A549 (cell line): ENCODE measurements around the gene DOCK11. TPM values are rescaled to one million over a fixed set of nuclear protein-coding genes. Genes with fewer than 3 reads are reported as not detected.

ENCODE experiments used
- ATAC-seq, 2 experiments: fragments of 200-7000 bp in 1 of 2; fragments of >200 bp in 1 of 2; cut with Nextera tagmentation in 1 of 2; cut with Tn5 transposase in 1 of 2; 3 replicates each; pipeline versions ENCODE4 v1.8.0 to v1.9.1; 2018 to 2020; ENCODE audit warnings: mild to moderate bottlenecking in 1 of 2, moderate library complexity in 1 of 2
- CTCF ChIA-PET: fragments of 300-600 bp; sonication (Branson Sonifier 250); formaldehyde crosslinking; extraction: SDS; loops from one replicate; lab custom pipeline; 2021; ENCODE audit warnings: antibody characterized with exemption, inconsistent platforms; lab: Yijun Ruan, JAX
- POLR2A ChIA-PET: fragments of 350-600 bp; formaldehyde crosslinking; extraction: SDS; loops from one replicate; lab custom pipeline; 2021; ENCODE audit warnings: antibody characterized with exemption, inconsistent platforms; lab: Yijun Ruan, JAX
- DNase-seq, 2 experiments: peaks; one replicate each; pipeline versions ENCODE4 v3.0.0 to v3.0.0-alpha.2; 2011 to 2016; ENCODE audit warnings: low read depth in 1 of 2, low spot score in 1 of 2
- FAIRE-seq: peaks from 2 replicates; lab custom pipeline; 2011; peaks lifted over from hg19 to GRCh38; lab: Jason Lieb, UNC
- H3K27ac ChIP-seq, 2 experiments: fragments of >200 bp; sonication (Bioruptor Twin); formaldehyde crosslinking; 3 replicates each; pipeline ENCODE4 v1.5.1; 2016 to 2017
- H3K4me1 ChIP-seq: fragments of >200 bp; sonication (Bioruptor Twin); formaldehyde crosslinking; 3 replicates; pipeline ENCODE4 v1.6.1; 2016
- H3K4me2 ChIP-seq: fragments of >200 bp; sonication (Bioruptor Twin); formaldehyde crosslinking; 3 replicates; pipeline ENCODE4 v1.6.1; 2016
- H3K4me3 ChIP-seq: fragments of >200 bp; sonication (Bioruptor Twin); formaldehyde crosslinking; 3 replicates; pipeline ENCODE4 v1.5.1; 2016
- H3K9me3 ChIP-seq: fragments of >200 bp; sonication (Bioruptor Twin); formaldehyde crosslinking; 3 replicates; pipeline ENCODE4 v1.6.1; 2016
- BHLHE40 ChIP-seq: IDR thresholded peaks from 2 replicates; pipeline ENCODE4 v1.6.1; 2012; ENCODE audit warnings: low read depth, low read length, inconsistent platforms
- CHD2 ChIP-seq: fragments of 150-350 bp; IDR thresholded peaks from 2 replicates; pipeline ENCODE4 v1.6.1; 2014; ENCODE audit warnings: low read length; ENCODE audit not compliant: partially characterized antibody
- CHD4 ChIP-seq: fragments of 200-600 bp; sonication (generic); IDR thresholded peaks from 2 replicates; pipeline ENCODE4 v1.6.1; 2016; ENCODE audit warnings: antibody characterized with exemption, mild to moderate bottlenecking, borderline replicate concordance
- EHF ChIP-seq: fragments of 250-450 bp; sonication (Bioruptor Pico); IDR thresholded peaks from 2 replicates; pipeline ENCODE4 v1.5.0; 2020; ENCODE audit warnings: mild to moderate bottlenecking
- EP300 ChIP-seq, 2 experiments: fragments of >200 bp; sonication (Bioruptor Twin); formaldehyde crosslinking; IDR thresholded peaks; 2 replicates in 1 of 2; 3 replicates in 1 of 2; pipeline ENCODE4 v1.6.1; 2016 to 2017
- FOSB ChIP-seq: fragments of 250-450 bp; sonication (Bioruptor Pico); IDR thresholded peaks from 2 replicates; pipeline ENCODE4 v1.5.0; 2020; ENCODE audit warnings: mild to moderate bottlenecking, moderate library complexity
- FOSL2 ChIP-seq, 2 experiments: fragments of 450-650 bp in 1 of 2; fragments of >200 bp in 1 of 2; sonication (Bioruptor Twin) in 1 of 2; formaldehyde crosslinking; IDR thresholded peaks; 2 replicates each; pipeline versions ENCODE4 v1.5.0 to v1.6.1; 2016 to 2020; ENCODE audit warnings: mild to moderate bottlenecking in 1 of 2, moderate library complexity in 1 of 2
- GATA3 ChIP-seq: IDR thresholded peaks from 2 replicates; pipeline ENCODE4 v1.6.1; 2012; ENCODE audit warnings: borderline replicate concordance
- HEYL ChIP-seq: fragments of 250-450 bp; sonication (Bioruptor Pico); IDR thresholded peaks from 2 replicates; pipeline ENCODE4 v1.8.0; 2021; ENCODE audit warnings: mild to moderate bottlenecking, moderate library complexity
- HOXA7 ChIP-seq: fragments of 250-450 bp; sonication (Bioruptor Pico); IDR thresholded peaks from 2 replicates; pipeline ENCODE4 v1.5.0; 2020; ENCODE audit warnings: mild to moderate bottlenecking, moderate library complexity
- HOXB13 ChIP-seq: fragments of 250-450 bp; sonication (Bioruptor Pico); IDR thresholded peaks from 2 replicates; pipeline ENCODE4 v1.5.0; 2020; ENCODE audit warnings: low read depth, mild to moderate bottlenecking, moderate library complexity
- JUN ChIP-seq, 2 experiments: fragments of >200 bp; sonication (Bioruptor Twin); formaldehyde crosslinking; IDR thresholded peaks; 2 replicates in 1 of 2; 3 replicates in 1 of 2; pipeline ENCODE4 v1.6.1; 2016 to 2017
- MAFK ChIP-seq: fragments of 450-650 bp; IDR thresholded peaks from 2 replicates; pipeline ENCODE4 v1.6.1; 2014; ENCODE audit not compliant: partially characterized antibody
- NFE2L2 ChIP-seq: fragments of 150-350 bp; conservative IDR thresholded peaks from 2 replicates; pipeline ENCODE4 v1.6.1; 2014; ENCODE audit warnings: low read length
- NR3C1 ChIP-seq: fragments of >200 bp; sonication (Bioruptor Twin); formaldehyde crosslinking; IDR thresholded peaks from 3 replicates; pipeline ENCODE4 v1.6.1; 2017
- POLR2A ChIP-seq: IDR thresholded peaks from 2 replicates; pipeline ENCODE4 v1.6.1; 2012; ENCODE audit warnings: mild to moderate bottlenecking, low read length
- POLR2AphosphoS2 ChIP-seq: conservative IDR thresholded peaks from 2 replicates; pipeline ENCODE4 v1.6.1; 2012; ENCODE audit warnings: low read length, improper control_type of control experiment, inconsistent platforms
- RAD21 ChIP-seq, 2 experiments: fragments of >200 bp in 1 of 2; sonication (Bioruptor Twin) in 1 of 2; formaldehyde crosslinking in 1 of 2; IDR thresholded peaks in 1 of 2; conservative IDR thresholded peaks in 1 of 2; 2 replicates in 1 of 2; 3 replicates in 1 of 2; pipeline ENCODE4 v1.6.1; 2012 to 2018; ENCODE audit warnings: inconsistent platforms in 1 of 2
- RCOR1 ChIP-seq: fragments of 150-350 bp; IDR thresholded peaks from 2 replicates; pipeline ENCODE4 v1.6.1; 2014; ENCODE audit warnings: antibody characterized with exemption, low read length, low read depth
- RNF2 ChIP-seq: fragments of 200-600 bp; sonication (generic); IDR thresholded peaks from 2 replicates; pipeline ENCODE4 v1.6.1; 2016; ENCODE audit warnings: low read depth, mild to moderate bottlenecking, antibody characterized with exemption, moderate library complexity, borderline replicate concordance
- SMC3 ChIP-seq: fragments of >200 bp; sonication (Bioruptor Twin); formaldehyde crosslinking; IDR thresholded peaks from 3 replicates; pipeline ENCODE4 v1.6.1; 2018; ENCODE audit warnings: inconsistent platforms
- SREBF2 ChIP-seq: fragments of 450-650 bp; IDR thresholded peaks from 2 replicates; pipeline ENCODE4 v1.6.1; 2014; ENCODE audit warnings: mild to moderate bottlenecking, moderate library complexity
- TFCP2L1 ChIP-seq: fragments of 250-450 bp; sonication (Bioruptor Pico); IDR thresholded peaks from 2 replicates; pipeline ENCODE4 v1.5.0; 2021; ENCODE audit warnings: mild to moderate bottlenecking
- TP53 ChIP-seq: fragments of 250-450 bp; sonication (Bioruptor Pico); IDR thresholded peaks from 2 replicates; pipeline ENCODE4 v1.5.0; 2021; ENCODE audit warnings: mild to moderate bottlenecking, moderate library complexity
- ZNF302 ChIP-seq: fragments of 250-450 bp; sonication (Bioruptor Pico); IDR thresholded peaks from 2 replicates; pipeline ENCODE4 v1.9.0; 2021; ENCODE audit warnings: inconsistent platforms, mild to moderate bottlenecking, moderate library complexity
- WGBS: methylation state at CpG from one replicate; pipeline ENCODE4 v1.1.6; 2017; ENCODE audit errors: missing lambda C conversion rate; 5-methylcytosine and 5-hydroxymethylcytosine counted together
- polyA plus RNA-seq, 4 experiments: library from polyadenylated mRNA; depleted of rRNA in 3 of 4; stranded (reverse); fragments of >200 nt; fragmentation: RNase III in 1 of 4; extraction: RNeasy Plus Mini Kit Qiagen cat#74134 plus additional on column Dnase treatment in 1 of 4; gene quantifications; 2 replicates in 3 of 4; 3 replicates in 1 of 4; pipeline ENCODE4 v1.2.3, GENCODE V29; 2011 to 2017
- TF ChIP-seq, protein P1 (sequence below): fragments of >200 bp; sonication (Bioruptor Twin); formaldehyde crosslinking; IDR thresholded peaks from 3 replicates; pipeline ENCODE4 v1.6.1; 2016
- TF ChIP-seq, protein P2 (sequence below): fragments of >200 bp; sonication (Bioruptor Twin); formaldehyde crosslinking; IDR thresholded peaks from 3 replicates; pipeline ENCODE4 v1.5.1; 2016
- TF ChIP-seq, protein P3 (sequence below): fragments of 250-450 bp; sonication (Bioruptor Pico); IDR thresholded peaks from 2 replicates; pipeline ENCODE4 v1.5.0; 2020; ENCODE audit warnings: low read depth, mild to moderate bottlenecking, moderate library complexity

DOCK11 gene
- polyA plus RNA-seq, 2 of the 4 experiments (the other 2 are of a cell fraction): 5.8 to 9.5 TPM

DNA sequence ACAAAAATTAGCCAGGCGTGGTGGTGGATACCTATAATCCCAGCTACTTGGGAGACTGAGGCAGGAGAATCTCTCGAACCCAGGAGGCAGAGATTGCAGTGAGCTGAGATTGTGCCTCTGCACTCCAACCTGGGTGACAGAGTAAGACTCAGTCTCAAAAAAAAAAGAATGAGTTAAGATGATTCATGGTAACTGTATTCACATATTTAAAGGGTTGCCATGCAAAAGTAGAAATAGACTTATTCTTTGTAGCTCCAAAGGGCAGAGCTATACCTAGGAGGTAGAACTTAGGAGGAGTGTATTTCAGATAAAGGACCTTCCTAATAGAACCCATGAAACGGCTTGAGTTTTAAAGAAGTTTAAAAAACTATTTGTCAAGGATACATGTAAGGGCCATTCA lies 127.4 kb downstream of the DOCK11 start:
- DNase-seq: no peak
- H3K4me1 ChIP-seq: no peaks in the 10 kb centered on the region
- POLR2A ChIA-PET: interaction anchor here (0.5 kb wide), 1 partner anchor 1184 kb away, joined by 4 read pairs; no protein-coding TSS in a partner anchor
- H3K4me3 ChIP-seq: no peak overlapping the region
- H3K27ac ChIP-seq: no peak overlapping the region
- ATAC-seq: no peak
- CTCF ChIA-PET: interaction anchor here (0.6 to 2.8 kb wide), 3 partner anchors 22 to 184 kb away, joined by 3 to 6 read pairs (median 3); no protein-coding TSS in a partner anchor
- 74% methylated on average over 3 of the region's 3 CpGs for WGBS
- no peak overlapping the region for H3K4me2 ChIP-seq
- no peak for FAIRE-seq
- H3K9me3 ChIP-seq: no peaks in the 10 kb centered on the region
- no peak for TF ChIP-seq TP53 (CRISPR knock-in tag)
- TF ChIP-seq FOSL2 (IDR thresholded peaks at IDR 0.05): no peak
- TF ChIP-seq FOSL2 (CRISPR knock-in tag; IDR thresholded peaks at IDR 0.05): no peak

DNA sequence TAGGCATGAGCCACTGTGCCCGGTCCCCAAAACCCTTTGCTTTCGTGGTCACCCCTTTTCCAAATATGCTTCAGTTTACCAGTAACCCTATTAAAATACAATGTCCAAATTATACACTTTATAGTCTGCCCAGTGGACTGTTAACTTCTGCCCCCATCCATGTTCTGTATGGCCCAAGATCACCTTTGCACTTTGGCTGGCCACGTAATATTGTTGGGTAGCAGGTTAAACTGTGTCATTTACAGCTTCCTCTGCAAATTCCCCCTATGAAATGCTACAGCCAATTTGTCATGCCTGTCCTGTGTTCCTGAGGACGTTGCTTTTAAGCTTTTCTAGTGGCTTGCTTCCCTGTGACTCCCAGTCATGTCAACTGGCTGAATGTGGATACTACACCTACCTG lies 130.7 kb downstream of the DOCK11 start:
- Histone ChIP-seq H3K4me2 (no peak overlapping the region), H3K4me3 (no peak overlapping the region), H3K27ac (no peak overlapping the region), H3K9me3 (no peaks in the 10 kb centered on the region), H3K4me1 (no peaks in the 10 kb centered on the region)
- no peak for FAIRE-seq
- no peak for DNase-seq
- ChIA-PET POLR2A (no interaction called here), CTCF (interaction anchor here (0.6 to 4.5 kb wide), 15 partner anchors 10 to 213 kb away, joined by 3 to 44 read pairs (median 5); no protein-coding TSS in a partner anchor)
- TF ChIP-seq FOSB (CRISPR knock-in tag) (no peak), CHD2 (no peak), HOXB13 (no peak), POLR2A (no peak), EP300 (IDR thresholded peaks at IDR 0.05) (no peak), CHD4 (no peak), MAFK (no peak), SMC3 (no peak), RCOR1 (no peak), JUN (IDR thresholded peaks at IDR 0.05) (no peak)
- TF ChIP-seq, protein P1, sequence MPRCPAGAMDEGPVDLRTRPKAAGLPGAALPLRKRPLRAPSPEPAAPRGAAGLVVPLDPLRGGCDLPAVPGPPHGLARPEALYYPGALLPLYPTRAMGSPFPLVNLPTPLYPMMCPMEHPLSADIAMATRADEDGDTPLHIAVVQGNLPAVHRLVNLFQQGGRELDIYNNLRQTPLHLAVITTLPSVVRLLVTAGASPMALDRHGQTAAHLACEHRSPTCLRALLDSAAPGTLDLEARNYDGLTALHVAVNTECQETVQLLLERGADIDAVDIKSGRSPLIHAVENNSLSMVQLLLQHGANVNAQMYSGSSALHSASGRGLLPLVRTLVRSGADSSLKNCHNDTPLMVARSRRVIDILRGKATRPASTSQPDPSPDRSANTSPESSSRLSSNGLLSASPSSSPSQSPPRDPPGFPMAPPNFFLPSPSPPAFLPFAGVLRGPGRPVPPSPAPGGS: no peak
- ATAC-seq: no peak; a peak in 1 of 6 replicates
- WGBS: 57% methylated on average over 4 of the region's 4 CpGs

DNA sequence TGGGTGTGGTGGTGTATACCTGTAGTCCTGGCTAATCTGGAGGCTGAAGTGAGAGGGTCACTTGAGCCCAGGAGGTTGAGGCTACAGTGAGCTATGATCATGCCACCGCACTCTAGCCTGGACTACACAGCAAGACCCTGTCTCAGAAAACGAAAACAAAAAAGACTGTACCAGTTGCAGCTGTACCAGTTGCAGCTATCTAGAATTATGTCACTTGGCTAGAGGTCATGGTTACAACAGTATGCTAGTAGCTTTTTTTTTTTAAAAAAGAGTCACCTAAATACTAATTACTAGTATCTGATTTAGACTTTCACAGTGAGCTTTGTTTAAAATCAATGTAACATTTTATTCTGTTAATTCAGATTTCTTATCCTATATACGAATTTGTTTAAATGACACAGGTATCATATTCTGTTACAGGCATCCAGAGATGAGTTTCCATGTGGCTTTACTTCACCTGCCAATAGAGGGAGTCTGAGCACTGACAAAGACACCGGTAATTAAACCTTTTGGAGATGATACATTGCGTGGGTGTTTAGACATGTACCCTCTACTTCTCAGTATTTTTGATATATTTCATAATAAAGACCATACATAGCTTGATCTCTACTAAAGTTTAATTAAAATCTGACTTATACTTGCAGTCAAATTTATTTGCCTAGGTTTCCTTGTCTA lies 131.6 kb downstream of the DOCK11 start:
- POLR2A ChIA-PET: no interaction called here
- Histone ChIP-seq H3K4me2 (no peak overlapping the region), H3K9me3 (no peaks in the 10 kb centered on the region), H3K27ac (no peak overlapping the region)
- peak; percentile 22 to 31 for DNase-seq
- no peak for TF ChIP-seq FOSB (CRISPR knock-in tag)
- TF ChIP-seq RAD21 (conservative IDR thresholded peaks at IDR 0.05 in 1 of 2, IDR thresholded peaks at IDR 0.05 in 1 of 2): peak; percentile 54 to 71; a peak in 4 of 5 replicates
- TF ChIP-seq SMC3: peak; percentile 39; the same call in 1 of the 3 replicates
- TF ChIP-seq, protein P2, sequence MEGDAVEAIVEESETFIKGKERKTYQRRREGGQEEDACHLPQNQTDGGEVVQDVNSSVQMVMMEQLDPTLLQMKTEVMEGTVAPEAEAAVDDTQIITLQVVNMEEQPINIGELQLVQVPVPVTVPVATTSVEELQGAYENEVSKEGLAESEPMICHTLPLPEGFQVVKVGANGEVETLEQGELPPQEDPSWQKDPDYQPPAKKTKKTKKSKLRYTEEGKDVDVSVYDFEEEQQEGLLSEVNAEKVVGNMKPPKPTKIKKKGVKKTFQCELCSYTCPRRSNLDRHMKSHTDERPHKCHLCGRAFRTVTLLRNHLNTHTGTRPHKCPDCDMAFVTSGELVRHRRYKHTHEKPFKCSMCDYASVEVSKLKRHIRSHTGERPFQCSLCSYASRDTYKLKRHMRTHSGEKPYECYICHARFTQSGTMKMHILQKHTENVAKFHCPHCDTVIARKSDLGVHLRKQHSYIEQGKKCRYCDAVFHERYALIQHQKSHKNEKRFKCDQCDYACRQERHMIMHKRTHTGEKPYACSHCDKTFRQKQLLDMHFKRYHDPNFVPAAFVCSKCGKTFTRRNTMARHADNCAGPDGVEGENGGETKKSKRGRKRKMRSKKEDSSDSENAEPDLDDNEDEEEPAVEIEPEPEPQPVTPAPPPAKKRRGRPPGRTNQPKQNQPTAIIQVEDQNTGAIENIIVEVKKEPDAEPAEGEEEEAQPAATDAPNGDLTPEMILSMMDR: peak; percentile 62
- TF ChIP-seq, all 56 proteins: peak for 3
- 25% methylated on average over 5 of the region's 5 CpGs for WGBS
- FAIRE-seq: peak; percentile 100
- peak; percentile 66 to 81; a peak in 5 of 6 replicates for ATAC-seq
- no peaks in the 10 kb centered on the region for H3K4me1 ChIP-seq
- CTCF ChIA-PET: interaction anchor here (0.6 to 4.5 kb wide), 30 partner anchors 9 to 220 kb away, joined by 3 to 44 read pairs (median 4); no protein-coding TSS in a partner anchor
- H3K4me3 ChIP-seq: no peak overlapping the region

DNA sequence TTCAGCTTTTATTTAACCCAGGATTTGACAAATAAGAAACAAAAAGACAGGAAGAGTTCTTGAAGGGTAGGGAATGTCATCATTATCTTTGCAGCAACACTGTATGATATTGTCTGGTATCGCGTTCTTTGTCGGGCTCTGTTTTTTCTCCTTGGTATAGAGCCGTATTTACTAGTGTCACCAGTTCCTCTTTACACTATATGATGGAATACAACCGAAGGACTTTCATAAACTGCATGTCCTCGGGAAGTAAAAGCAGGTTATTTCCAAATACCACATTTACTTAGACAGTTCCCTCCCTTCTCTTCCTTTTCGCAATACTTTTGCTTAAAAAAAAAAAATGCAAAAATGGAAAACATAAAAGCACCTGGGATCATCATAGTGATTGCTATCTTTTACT lies 135.2 kb downstream of the DOCK11 start:
- CTCF ChIA-PET: interaction anchor here (3.2 kb wide), 1 partner anchor 14 kb away, joined by 8 read pairs; no protein-coding TSS in a partner anchor
- POLR2A ChIA-PET: no interaction called here
- H3K4me3 ChIP-seq: no peak overlapping the region
- no peaks in the 10 kb centered on the region for H3K9me3 ChIP-seq
- no peaks in the 10 kb centered on the region for H3K4me1 ChIP-seq
- no peak overlapping the region for H3K4me2 ChIP-seq
- no peak overlapping the region for H3K27ac ChIP-seq
- no peak for DNase-seq
- FAIRE-seq: no peak
- WGBS: 90% methylated on average over 7 of the region's 7 CpGs
- ATAC-seq: no peak
- TF ChIP-seq BHLHE40 (no peak), RNF2 (no peak), SMC3 (no peak), HOXA7 (CRISPR knock-in tag) (no peak), ZNF302 (CRISPR knock-in tag) (no peak), TFCP2L1 (CRISPR knock-in tag) (no peak), EHF (no peak), FOSB (CRISPR knock-in tag) (no peak), SREBF2 (no peak), FOSL2 (IDR thresholded peaks at IDR 0.05) (no peak), FOSL2 (CRISPR knock-in tag; IDR thresholded peaks at IDR 0.05) (no peak), NFE2L2 (no peak), NR3C1 (no peak), POLR2AphosphoS2 (no peak), GATA3 (no peak), HEYL (CRISPR knock-in tag) (no peak)
- TF ChIP-seq, protein P3, sequence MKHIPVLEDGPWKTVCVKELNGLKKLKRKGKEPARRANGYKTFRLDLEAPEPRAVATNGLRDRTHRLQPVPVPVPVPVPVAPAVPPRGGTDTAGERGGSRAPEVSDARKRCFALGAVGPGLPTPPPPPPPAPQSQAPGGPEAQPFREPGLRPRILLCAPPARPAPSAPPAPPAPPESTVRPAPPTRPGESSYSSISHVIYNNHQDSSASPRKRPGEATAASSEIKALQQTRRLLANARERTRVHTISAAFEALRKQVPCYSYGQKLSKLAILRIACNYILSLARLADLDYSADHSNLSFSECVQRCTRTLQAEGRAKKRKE: no peak
